ENCODE measurements around the gene DYNLRB1.

Gene DYNLRB1

DNA sequence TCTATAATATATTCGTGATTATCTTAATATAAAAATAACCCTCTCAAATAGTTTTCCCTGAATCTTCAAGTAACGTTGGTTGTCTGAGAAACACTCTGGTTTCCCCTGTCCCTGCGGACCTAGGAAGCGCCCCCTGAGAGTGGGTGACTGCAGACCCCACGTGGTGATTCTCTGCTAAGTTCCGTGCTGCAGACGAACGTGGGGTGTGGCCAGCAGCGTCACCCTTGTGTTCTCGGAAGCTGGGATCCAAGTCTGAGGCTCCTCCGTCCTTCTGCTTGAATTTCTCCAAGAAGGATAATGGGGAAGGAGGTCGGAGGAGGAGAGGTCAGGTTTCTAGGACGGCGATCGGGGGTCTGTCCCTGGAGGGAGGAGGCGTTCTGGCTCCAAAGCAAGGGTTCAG lies 25.7 kb downstream of the DYNLRB1 start:
- TF ChIP-seq, protein P1, sequence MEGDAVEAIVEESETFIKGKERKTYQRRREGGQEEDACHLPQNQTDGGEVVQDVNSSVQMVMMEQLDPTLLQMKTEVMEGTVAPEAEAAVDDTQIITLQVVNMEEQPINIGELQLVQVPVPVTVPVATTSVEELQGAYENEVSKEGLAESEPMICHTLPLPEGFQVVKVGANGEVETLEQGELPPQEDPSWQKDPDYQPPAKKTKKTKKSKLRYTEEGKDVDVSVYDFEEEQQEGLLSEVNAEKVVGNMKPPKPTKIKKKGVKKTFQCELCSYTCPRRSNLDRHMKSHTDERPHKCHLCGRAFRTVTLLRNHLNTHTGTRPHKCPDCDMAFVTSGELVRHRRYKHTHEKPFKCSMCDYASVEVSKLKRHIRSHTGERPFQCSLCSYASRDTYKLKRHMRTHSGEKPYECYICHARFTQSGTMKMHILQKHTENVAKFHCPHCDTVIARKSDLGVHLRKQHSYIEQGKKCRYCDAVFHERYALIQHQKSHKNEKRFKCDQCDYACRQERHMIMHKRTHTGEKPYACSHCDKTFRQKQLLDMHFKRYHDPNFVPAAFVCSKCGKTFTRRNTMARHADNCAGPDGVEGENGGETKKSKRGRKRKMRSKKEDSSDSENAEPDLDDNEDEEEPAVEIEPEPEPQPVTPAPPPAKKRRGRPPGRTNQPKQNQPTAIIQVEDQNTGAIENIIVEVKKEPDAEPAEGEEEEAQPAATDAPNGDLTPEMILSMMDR (conservative IDR thresholded peaks at IDR 0.05; ENCODE audit: low read depth, low read length) = no peak
- no peak for DNase-seq (ENCODE audit: low read depth)
- no peak overlapping the region for H3K4me3 ChIP-seq (ENCODE audit: low read depth, low read length)

DNA sequence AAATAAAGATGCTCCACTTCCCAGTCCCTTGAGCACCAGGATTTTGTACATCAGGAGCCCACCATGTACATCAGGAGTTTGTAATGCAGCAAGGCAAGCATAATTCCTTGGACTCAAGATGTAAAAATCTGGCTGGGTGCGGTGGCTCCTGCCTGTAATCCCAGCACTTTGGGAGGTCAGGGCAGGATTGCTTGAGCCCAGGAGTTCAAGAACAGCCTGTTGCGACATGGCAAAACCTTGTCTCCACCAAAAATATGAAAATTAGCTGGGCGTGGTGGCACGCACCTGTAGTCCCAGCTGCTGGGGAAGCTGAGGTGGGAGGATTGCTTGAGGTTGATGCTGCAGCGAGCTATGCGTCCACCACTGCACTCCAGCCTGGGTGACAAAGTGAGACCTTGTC lies 26.2 kb downstream of the DYNLRB1 start:
- TF ChIP-seq, protein P1 (conservative IDR thresholded peaks at IDR 0.05; ENCODE audit: low read depth, low read length) = no peak
- no peak overlapping the region for H3K4me3 ChIP-seq (ENCODE audit: low read depth, low read length)
- no peak for DNase-seq (ENCODE audit: low read depth)

DNA sequence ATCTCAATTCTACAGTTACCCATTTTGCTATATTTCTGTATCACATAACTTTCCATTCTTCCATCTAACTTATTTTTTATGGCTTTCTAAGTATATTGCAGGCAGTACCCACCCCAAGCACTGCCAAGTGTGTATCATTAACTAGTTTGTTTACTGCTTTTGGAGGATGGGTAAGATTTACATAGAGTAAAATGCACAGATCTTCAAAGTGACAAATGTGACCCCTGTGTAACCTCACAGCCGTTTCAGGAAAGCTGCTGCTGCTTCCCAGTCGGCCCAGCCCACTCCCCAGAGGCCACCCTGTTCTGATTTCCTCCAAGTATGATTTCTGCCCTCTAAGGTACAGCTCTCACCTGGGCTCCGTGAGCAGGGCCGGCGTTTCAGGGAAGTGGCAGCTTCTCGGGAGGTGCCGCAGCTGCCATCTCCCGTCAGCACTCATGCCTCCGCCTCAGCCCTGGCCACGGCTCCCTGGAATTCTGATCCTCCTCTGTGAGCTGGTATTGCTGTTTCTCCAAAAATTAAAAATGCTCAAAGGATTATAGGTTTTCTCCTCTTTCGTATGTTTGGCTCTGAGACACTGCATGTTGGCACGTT lies 27.3 kb downstream of the DYNLRB1 start:
- TF ChIP-seq, protein P1 (conservative IDR thresholded peaks at IDR 0.05; ENCODE audit: low read depth, low read length) = no peak
- no peak overlapping the region for H3K4me3 ChIP-seq (ENCODE audit: low read depth, low read length)
- DNase-seq (ENCODE audit: low read depth) = no peak

DNA sequence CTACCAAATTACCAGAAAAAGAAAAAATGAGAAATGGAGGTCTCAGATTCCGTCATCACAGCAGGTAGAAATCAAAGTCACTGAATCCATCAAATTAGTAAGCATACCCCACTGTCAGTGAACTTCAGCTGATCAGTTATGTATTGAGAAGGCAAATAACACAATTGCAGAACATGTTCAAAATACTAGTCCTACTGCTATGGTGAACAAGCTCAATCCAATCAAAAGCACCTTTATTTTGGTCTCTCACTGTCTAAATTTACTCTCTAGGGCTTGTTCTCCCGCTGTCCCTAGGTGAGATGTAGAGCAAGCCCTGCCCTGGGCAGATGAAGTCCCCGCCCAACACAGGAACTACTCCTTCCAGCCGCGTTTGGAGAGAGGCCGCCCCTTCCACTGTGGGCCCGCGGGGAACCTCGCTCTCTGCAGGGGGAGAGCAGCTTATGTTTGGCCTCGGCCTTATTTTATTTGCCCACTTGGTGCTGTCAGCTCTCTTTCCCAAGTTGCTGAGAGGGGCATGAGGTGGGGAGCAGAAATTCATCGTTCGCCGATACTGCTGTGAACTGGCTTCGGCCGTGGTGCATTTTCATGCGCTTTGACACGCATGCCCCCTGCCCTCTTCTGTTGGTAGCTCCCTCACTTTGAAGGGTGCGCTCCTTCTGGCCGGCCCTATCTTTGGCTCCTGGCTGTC lies 28.0 kb downstream of the DYNLRB1 start:
- TF ChIP-seq, protein P1 (conservative IDR thresholded peaks at IDR 0.05; ENCODE audit: low read depth, low read length) = no peak
- peak overlapping the region; percentile 26 for H3K4me3 ChIP-seq (ENCODE audit: low read depth, low read length)
- peak; percentile 16 for DNase-seq (ENCODE audit: low read depth)

DNA sequence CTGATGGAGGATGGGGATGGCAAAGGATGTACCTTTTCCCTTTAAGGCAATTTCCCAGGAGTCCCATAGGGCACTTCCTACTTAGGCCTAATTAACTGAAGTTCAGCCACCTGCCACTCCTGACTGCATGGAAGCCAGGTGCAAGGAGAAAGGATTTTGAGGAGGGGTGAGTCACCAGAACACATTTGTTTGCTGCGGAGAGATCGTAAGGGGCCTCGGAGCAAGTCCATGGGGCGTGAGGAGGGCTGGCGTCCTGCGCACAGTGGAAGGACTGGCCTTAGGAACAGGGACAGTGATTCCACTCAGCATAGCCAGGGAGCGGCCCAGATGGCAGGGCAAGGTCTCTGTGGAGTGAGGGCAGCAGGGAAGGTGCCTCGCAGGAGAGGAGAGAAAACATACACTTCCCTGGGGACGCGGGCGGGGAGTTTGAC lies 30.5 kb downstream of the DYNLRB1 start:
- no peak for DNase-seq (ENCODE audit: low read depth)
- TF ChIP-seq, protein P1 (conservative IDR thresholded peaks at IDR 0.05; ENCODE audit: low read depth, low read length) = no peak
- H3K4me3 ChIP-seq (ENCODE audit: low read depth, low read length) = no peak overlapping the region

DNA sequence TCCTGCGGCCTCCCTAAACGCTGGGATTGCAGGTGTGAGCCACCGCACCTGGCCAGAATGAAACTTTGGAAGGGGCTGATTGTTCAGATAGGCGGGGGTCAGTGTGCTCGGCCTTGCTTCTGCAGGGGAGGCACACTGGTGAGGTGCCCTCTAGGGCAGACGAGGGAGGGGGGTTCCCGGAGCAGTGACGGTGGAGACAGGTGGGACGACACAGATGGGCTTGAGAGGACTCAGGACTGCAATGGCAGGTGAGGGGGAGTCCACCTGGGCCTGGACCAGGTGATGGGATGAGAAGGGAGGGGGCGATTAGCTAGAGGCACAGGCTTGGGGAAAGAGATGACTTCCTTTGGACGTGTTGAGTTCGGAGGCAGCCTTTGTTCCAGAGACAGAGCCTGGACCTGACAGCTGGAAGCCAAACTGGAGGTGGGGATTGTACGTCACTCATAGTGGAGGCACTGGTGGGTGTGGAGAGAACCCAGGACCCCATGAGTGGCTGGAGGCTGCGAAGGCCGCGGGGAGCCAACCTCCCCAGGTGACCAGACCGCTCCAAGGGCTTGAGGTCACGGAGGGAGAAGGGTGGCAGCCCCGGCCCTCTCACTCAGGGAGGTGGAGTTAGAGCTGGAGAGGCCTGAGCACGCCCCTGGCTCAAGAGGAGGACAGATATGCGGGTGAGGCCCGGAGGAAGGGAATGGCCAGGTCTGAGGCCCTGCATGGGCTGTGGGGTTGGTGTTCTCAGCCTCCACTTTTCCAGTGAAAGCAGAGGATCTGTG lies 31.8 kb downstream of the DYNLRB1 start:
- TF ChIP-seq, protein P1 (conservative IDR thresholded peaks at IDR 0.05; ENCODE audit: low read depth, low read length) = no peak
- DNase-seq (ENCODE audit: low read depth) = no peak
- no peak overlapping the region for H3K4me3 ChIP-seq (ENCODE audit: low read depth, low read length)
